Measurements from ENCODE around the gene GGACT.
A peak's percentile ranks its signal among the peaks of the same experiment; 100 is the strongest.
"Not testable (repeated sequence)": the region's sequence is repeated elsewhere in the genome, so short reads cannot be mapped to it uniquely, and the experiment has no call there.

GGACT gene
- 6.2 reads per million, percentile 23 among the genes with 10 or more reads in this experiment for total RNA-seq

DNA sequence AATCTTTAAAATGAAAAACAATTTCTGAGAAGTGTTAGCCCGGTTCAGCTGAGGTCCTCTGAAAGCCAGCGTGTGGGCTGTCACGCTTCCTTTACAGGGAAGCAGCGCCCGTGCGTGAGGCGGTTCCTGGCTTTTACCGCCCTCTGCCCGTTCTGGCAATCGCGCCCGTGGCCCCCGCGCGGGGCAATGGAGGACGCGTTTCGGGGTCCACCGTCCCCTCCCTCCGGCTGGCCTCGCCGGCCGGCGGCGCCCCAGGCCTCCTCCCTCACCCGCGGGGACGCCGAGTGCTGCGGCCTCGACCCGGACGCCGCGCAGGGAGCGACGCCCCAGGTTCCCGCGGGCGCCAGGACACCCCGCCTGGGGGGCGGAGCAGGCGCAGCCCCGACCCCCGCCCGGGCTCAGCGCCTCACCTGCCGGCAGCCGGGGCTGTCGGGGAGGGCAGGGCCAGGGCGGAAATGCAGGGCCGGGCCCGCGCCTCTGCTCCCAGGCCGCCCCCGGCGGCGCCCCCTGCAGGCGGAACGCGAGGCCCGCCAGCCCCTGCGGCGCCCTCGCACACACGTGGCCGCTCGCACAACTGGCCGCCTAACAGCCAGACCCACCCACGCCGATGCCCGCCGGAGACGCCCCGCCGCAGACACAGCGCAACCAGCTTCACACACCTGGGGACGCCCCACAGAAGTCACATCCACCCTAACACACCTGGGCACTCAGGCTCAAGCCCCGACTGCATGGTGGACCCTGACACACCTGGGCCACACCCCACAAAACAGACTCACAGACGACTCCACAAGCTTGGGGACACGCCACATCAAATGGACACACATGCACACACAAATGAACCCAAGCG is at the start of gene GGACT:
Gene GGACT, minus strand, starts transcription at position 459 of the 847 bp plus-strand sequence. CDS start 56,198 bp downstream, outside the sequence.
- peak; percentile 72 for DNase-seq

DNA sequence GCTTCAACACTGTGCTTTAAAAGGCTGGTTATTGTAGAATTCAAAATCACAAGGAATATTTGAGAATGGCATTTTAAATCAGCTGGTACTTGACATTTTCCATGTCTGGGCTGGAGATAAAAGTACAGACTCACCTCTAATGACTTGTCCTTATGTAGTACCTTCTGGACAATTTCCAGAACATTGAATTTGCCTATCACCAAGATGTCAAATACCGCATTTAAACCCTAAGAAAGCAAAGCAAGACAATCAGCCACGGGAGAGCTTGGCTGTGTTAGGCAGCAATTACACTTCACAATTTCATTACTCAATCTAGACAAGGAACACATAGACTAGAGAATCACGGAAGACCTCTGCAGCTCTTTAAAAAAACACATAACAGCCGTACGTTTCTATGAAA is 49.2 kb upstream of the GGACT start:
- DNase-seq: no peak

DNA sequence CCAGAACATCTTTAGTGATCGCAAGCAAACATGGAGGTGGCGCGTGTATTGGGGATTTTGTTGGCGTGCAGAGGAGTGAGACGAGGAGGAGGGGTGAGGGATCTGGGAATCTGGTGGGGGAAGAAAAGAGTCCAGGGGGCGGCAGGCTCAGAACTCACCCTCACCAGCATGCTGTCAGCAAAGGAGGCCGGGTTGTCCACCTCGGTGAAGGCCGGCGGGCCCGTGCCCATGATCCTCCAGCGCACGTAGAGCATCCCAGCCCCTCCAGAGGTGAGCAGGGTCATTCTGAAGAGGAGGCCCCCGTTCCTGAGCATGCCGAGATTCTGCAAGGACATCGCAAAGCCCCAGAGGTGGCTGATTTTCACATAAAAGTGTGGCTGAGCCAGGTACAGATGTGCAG is 48.8 kb upstream of the GGACT start:
- no peak for DNase-seq

DNA sequence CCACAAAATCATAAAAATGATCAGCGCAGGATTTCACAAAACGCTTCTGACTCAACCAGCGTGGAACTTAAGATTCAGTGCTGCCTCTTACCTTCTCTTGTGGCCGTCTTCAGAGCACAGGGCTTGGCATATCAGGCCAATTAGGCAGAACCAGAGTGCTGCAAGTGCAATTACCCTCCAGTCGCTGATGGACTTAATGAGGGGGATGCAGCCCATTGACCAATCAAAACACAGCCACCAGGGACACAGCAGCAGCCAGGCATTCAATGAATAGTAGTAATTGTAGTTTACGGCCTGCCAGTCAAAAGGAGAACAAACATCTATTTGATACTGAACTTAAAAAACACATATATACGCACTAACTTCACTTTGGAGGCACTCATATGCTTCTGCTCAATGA is 47.9 kb upstream of the GGACT start:
- no peak for DNase-seq

DNA sequence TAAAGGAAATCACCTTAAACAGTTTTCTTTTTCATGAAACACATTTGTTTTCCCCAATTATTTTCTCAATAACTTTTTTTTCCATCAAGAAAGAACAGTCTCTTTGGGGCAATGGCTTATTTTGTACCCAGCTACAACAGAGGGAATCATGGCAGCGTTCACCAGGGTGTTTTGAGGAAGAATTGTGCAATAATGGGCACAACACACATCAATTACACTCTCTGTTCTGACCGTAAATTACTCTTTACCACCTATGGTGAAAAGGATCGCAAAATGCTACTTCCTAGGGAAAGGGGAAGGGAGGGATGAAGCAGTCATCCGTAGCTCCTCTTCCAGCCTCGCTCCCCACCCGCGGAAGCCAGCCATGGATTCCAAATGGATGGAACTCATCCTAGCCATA is 47.4 kb upstream of the GGACT start:
- DNase-seq: no peak

DNA sequence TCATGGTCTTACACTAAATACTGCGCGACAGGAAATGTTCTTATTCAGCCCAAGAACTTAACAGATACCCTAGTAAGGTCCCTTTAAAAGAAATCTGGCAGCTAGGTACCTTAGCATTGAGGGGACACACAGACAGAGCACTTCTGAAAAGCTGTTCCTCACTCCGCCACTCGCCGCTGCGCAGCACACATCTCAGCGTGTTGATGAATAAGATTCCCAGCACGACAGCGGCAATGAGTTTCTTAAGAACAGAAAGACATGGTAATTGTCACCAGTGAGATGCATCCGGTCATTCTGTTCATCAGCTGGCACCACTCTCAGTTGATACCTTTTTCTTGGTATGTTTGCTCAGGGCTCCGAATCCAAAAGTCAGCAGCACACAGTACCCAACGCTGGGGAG is 46.1 kb upstream of the GGACT start:
- no peak for DNase-seq

DNA sequence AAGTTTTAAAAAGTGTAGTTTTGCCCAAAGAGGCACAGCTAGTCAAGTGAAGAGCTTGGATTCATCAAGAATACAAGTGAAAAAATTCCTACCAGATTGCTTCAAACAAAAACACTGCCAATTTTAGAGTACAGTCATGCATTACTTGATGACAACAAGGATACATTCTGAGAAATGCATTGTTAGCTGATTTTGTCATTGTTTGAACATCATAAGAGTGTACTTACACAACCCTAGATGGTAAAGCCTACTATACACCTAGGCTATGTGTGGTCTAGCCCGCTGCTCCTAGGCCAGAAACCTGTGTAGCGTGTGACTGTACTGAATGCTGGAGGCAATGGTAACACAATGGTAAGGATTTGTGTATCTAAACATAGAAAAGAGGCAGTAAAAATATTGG is 44.9 kb upstream of the GGACT start:
- no peak for DNase-seq

DNA sequence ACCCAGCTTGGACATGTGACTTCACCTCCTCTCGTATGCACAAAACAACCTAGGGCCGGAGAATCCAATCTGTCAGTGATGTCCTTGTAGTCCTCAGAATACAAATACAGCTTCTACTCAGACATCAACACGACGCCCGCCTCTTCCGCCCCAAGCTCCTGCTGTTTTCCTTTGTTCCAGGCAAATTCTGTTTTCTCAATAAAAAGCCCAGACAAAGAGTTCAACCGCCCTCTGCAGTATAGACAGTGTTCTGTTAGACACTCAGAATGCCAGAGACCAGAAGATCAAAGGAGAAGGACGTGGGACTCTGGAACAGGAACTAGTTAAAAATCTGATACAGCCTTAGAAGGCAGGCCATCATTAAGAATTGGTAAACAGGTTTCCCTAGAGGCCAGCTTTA is 42.0 kb upstream of the GGACT start:
- DNase-seq: no peak

DNA sequence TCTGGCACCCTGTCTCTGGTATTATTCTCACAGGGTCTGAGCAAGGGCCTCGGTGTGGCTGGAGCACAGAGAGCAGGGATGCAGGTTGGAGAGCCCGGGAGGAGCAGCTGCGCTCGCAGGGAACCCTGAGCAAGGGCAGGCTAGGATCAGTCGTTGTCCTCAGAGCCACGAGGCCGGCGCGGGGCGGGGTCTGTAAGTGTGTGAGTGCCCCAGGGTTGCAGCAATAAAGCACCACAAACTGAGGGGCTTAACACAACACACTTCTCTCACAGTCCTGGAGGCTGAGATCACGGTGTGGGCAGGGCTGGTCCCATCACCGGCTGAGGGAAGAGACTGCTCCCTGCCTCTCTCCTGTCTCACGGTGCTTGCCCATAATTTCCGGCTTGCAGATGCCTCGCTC is 38.5 kb upstream of the GGACT start:
- no peak for DNase-seq

DNA sequence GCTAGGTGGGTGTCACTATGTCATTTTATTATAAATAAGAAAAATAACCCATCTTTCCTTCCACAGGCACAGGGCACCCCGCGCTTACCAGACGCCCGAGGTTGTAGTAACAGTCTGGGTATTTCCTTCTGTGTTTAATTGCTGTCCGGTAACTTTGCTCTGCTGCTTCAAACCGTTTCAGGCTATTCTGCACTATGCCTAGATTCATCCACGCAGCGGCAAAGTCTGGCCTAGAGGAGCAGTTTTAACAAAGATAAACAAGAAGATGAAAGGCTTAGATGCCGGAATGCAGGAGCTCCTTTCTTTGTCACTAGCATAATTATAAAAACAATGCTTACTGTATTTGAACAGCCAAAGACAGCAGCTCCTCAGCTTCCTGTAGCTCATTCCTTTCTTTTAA is 36.9 kb upstream of the GGACT start:
- no peak for DNase-seq

DNA sequence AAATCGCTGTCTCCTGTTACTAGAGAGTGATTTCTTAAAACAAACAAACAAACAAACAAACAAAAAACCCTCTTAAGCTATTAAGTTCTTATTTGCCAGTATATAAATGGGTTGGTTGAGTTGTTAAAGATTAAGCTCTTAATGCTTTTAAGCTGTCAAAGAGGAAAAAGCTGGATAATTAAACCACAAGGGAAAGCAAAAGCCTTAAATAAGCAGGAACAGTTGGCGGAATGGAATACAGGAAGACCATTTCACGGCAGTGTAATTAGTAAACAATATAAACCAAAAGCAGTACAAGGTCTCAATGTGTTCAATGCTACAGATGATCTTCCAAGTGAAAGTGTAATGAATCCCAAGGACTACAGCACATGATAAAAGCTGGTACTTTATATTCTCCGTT is 32.2 kb upstream of the GGACT start:
- DNase-seq: no peak

DNA sequence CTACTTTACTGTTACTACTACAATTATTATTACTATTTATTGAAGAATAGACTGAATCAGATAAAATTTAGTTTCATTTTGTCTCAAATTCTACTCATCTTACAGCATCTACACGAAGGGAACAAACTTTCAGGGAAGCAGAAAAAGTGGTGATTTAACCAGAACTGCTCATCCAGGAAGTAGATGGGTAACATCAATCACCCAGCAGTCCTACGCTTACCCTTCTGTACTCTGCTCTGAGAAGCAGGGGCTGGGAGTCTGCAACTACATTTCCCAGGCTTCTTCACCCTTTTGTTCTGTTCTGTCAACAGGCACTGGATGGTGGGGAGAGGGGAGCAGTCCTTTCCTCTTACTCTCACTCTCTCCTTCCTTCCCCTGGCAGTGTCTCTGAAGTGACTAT is 31.4 kb upstream of the GGACT start:
- no peak for DNase-seq

DNA sequence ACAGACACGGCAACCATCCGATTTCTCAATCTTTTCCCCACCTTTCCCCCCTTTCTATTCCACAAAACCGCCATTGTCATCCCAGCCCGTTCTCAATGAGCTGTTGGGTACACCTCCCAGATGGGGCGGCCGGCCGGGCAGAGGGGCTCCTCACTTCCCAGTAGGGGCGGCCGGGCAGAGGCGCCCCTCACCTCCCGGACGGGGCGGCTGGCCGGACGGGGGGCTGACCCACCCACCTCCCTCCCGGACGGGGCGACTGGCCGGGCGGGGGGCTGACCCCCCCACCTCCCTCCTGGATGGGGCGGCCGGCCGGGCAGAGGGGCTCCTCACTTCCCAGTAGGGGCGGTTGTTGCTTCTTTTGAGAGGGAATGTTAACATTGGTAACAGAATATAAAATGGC is 30.3 kb upstream of the GGACT start:
- DNase-seq: not testable (repeated sequence)

DNA sequence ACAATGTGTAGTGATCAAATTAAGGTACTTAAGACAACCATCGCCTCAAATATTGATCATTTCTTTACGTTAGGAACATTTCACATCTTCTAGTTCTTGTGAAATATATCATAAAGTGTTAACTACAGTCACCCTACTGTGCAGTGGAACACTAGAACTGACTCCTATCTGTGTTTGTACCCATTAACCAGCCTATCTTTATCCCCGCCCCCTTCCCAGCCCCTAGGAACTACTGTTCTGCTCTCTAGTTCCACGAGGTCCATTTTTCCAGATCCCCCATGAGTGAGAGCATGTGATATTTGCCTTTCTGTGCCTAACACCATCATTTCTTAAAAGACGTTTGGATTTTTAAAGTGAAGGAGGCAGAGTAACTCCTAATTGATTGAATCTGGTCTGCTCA is 24.4 kb upstream of the GGACT start:
- DNase-seq: no peak

DNA sequence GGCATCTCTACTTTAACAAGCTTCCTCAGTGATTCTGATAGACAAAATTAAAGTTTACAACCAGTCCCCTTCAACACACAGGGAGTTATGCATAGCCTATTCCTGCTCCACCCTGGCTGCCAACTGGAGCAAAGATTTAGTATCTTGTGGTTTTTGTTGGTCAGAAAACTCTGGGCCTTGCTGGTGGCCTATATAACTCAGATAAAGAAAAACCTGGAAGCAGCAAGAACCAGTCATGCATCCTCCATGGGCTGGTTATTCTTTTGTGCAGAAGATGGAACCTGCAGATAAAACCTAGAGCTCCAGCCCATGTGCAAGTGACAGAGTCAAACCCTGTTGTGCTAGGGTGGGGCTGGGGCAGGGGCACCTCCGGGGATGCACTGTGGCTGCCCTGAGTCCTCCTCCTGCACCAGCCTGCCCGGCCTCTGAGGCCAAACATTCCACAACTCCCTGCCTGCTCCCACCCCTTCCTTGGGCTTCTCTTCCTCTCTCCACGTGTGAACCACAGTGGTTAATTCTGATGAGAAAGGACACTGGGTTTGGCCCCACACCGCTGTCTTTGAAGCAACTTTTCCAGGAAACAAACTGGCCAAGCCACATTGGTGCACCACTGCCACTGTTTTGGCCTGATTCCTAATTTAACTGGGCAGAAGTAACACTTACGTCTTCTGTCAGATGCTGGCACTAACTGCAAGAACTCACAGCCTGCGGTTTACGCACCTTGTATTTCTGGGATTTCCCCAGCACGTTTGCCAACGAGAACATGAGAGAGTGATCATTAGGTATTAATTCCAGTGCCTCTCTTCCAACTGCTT is 23.3 kb upstream of the GGACT start:
- no peak for DNase-seq

DNA sequence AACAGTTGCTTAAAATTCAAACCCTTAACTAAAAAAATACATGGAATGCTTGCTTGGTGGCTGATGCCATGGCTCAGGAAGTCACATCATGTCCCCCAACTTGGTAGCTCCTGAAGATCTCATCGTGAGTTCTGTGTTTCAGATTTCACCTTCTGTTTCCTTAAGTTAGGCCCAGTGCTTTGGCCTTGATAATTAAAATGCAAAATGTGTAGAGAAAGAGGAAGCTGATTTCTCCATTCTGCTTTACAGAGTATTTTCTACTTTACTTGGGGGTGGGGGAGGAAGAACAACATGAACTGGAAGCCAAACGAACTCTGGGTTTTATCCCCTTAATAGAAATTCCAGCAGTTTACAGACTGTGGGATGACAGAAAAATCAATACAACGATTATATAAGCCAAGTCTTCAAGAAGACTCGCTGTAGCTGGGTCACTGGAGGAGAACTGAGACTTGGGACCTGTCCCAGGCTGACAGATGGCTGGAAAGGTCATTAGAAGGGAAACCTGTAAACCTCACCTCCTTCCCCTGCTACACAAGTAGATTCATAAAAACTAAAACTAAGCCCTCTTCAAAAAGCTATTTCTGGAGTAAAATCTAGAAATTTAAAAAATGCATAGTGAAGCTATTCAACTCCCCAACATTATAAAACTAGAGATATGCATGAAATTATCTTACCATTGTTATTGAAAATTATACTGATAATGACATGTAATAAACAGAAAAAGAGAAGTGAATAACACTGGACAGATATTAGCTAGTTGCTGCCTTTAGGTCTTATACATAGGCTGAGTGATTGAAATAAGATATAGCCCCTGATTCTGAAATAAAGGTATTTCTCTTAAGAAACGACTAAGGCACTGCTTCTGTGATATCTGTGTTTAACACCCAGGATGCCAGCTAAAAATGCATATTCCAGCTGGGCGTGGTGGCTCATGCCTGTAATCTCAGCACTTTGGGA is 22.1 kb upstream of the GGACT start:
- DNase-seq: no peak

DNA sequence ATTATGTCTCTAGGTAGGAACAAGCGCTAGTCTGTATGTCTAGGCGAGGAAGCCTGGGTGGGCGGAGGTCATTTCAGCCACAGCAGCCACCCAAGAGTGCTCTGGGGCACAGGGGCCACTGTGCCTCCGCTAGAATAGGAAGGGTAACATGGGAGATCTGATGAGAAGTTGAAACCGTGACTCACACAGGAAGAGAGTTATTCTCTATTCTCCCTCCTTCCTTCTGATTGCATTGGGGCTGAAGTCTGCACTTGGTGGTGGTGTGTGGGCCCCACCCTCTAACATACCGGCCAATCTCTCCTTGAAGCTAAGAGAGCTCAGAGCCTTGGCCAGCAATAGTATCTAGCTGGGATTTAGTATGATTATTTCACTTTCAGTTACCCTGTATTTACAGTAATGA is 20.3 kb upstream of the GGACT start:
- no peak for DNase-seq

DNA sequence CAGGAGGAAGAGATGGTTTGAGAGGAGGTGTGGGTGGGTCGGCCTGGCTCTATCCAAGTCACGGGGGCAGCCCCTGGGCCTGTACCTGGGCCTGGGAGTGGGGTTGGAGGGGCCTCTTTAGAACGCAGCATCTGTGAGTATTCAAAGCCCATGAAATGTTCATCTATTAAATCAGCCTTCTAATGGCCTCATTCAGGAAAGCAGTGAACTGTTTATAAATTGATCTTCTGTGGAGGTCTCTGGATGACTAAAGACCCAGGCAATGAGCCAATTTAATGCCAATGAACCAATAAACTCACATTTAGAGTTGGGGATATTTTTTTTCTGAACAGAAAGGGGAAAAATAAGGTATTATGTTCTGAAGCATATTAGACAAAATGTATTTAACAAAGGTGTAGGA is 19.9 kb upstream of the GGACT start:
- no peak for DNase-seq

DNA sequence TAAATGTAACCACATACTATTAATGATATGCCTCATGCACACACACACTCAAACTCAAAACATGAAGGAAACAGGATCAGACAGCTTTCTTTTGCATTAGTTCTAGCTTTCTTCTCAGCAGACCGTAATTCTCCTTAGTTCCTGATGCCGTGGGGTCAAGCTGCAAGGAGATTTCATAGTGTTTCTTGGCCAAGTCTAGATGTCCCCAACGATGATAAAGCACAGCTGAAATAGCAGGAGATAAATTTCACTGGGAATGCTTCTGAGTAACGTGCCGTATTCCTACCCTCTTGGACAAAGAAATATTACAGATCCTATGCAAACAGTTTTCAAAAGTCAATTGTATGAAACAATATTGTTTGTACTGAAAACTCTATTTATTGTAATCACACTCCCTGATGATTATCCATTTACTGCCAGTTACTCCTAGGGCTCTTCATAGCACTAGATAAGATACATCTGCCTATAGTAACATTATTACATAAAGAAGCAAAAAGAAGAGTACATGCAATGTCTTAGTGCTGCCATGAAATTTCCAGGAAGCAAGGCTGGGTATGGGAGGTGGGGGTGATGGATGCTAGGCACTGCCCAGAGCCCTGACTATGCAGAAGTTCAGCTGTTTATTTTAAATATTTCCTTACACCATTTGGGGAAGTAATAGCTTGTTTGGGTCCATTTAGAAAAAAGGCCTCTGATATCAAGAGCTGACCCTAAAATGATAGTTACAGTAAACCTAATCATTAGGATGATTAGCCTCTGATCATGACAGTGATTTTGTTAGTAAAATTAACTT is 16.5 kb upstream of the GGACT start:
- no peak for DNase-seq

DNA sequence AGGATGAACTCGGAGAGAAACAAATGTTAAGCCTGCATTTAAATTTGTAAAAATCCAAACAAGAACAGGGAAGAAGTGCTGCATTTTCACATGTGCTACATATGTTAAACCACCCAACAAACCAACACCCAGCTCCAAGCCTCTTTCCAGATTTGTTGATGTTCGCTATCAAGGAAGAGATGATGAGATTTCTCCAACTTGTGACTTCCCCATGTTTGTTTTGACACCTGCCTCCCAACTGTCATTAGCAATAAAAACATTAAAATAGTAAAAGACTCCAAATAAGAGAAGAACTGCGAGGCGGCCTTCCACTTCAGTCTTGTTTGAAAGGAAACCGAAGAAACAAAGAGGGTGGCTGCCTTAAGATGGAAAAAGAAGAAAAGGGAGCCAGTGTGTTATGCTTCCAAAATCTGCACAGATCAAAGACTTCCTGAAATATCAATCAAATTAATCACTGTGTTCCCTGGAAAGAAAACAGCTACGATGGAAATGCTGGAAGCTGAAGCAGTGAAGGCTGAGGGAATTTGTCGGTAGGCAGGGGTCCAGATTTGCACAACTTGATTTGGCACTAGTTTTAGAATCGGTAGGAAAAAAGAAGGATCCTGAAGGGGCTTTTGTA is 14.0 kb upstream of the GGACT start:
- DNase-seq: no peak

DNA sequence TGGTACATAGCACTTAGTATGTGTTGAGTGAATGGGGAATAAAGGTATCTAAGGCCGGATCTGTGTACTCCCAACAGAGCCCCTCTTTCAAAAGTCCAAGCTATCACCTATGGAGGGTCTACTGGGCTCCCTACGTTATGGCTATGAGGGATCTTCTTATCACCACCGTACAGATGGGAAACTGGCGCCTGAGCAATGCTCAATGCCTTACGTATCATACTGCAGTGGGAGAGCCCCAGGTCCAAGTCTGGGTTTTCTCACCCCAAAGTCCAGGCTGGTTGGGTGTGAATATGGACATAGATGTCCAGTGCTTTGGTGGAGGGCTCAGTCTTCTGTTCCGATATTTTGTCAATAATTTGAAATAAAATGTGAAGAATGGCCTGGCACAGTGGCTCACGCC is 13.1 kb upstream of the GGACT start:
- no peak for DNase-seq

DNA sequence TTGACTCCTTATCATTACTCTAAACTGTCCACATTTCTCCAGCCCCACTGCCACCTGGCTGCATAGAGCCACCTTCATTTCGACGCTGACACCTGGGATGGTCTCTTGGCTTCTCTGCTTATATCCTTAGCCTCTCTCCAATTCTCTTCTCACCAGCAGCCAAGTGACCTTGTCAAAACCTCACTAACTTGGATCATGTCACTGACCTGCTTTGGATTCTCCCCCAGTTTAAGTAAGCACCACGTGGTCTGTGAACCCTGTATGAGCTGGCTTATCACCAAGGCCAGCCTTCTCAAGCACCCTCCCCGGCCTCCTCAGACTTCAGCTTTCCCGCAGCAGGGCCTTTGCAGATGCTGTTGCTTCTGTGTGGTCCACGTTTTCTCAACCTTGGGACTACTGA is 12.3 kb upstream of the GGACT start:
- DNase-seq: no peak
